ENCODE measurements around the gene GOLGA6L26. TPM values are rescaled to one million over a fixed set of nuclear protein-coding genes. Genes with fewer than 3 reads are reported as not detected.

GOLGA6L26 gene
- polyA plus RNA-seq, 1 experiment: not detected

Small RNAs within 50 kb of the gene (small RNA-seq; reads per million reads assigned to genes)
- gene RN7SL536P (ENCODE audit: insufficient read length, low read depth): not detected

Other genes with a start within 250 kb of the GOLGA6L26 start
- not detected in 2 replicates for gene GOLGA6L1, start 197.4 kb downstream of the GOLGA6L26 start, polyA plus RNA-seq (2011; rRNA removed)
- 0.02 and 0.04 TPM in 2 replicates for gene GOLGA8S, start 20.6 kb upstream of the GOLGA6L26 start, polyA plus RNA-seq (2011; rRNA removed)
- gene GOLGA6L2, start 113.0 kb upstream of the GOLGA6L26 start, polyA plus RNA-seq (2011; rRNA removed): not detected in 2 replicates
- 1.2 TPM in 2 replicates for gene MKRN3, start 231.5 kb upstream of the GOLGA6L26 start, polyA plus RNA-seq (2011; rRNA removed)